Measurements from ENCODE around the gene LAPTM5. TPM values are rescaled to one million over a fixed set of nuclear protein-coding genes. Genes with fewer than 3 reads are reported as not detected.
A peak's percentile ranks its signal among the peaks of the same experiment; 100 is the strongest.

Gene LAPTM5
- total and polyA plus RNA-seq, 2 of the 13 experiments (the other 11 are each of a cell fraction or from before 2014, with no cell fraction given), result 0.41 to 0.86 TPM

GRCh38 chr1:30718636-30719405, 38.8 kb downstream of the LAPTM5 start (continued):
- peak; percentile 30; the same call in 1 of the 2 replicates for TF ChIP-seq DZIP1 (CRISPR knock-in tag; IDR thresholded peaks at IDR 0.05)
- TF ChIP-seq ZNF318 (CRISPR knock-in tag; IDR thresholded peaks at IDR 0.05), result peak; percentile 60; the same call in 1 of the 2 replicates
- peak; percentile 84; the same call in 1 of the 2 replicates for TF ChIP-seq NFAT5 (CRISPR knock-in tag; IDR thresholded peaks at IDR 0.05)
- no peak for TF ChIP-seq TCF7L2 (IDR thresholded peaks at IDR 0.05; ENCODE audit: low read depth, low read length)
- TF ChIP-seq RNF2 (conservative IDR thresholded peaks at IDR 0.05; ENCODE audit: low read depth), result peak; percentile 97
- TF ChIP-seq MNT (IDR thresholded peaks at IDR 0.05), result no peak
- peak; percentile 82 for TF ChIP-seq NR0B2 (CRISPR knock-in tag; IDR thresholded peaks at IDR 0.05)
- TF ChIP-seq TBX3 (IDR thresholded peaks at IDR 0.05; ENCODE audit: borderline replicate concordance), result no peak
- peak; percentile 37; the same call in 1 of the 2 replicates for TF ChIP-seq THAP11 (CRISPR knock-in tag; IDR thresholded peaks at IDR 0.05)

All from HepG2 (cell line).